Heart left ventricle (tissue), 13 donors: ENCODE measurements around the gene LYRM7.
"Not testable (repeated sequence)": the region's sequence is repeated elsewhere in the genome, so short reads cannot be mapped to it uniquely, and the experiment has no call there.

Source experiments
- POLR2A ChIP-seq, 2 donors: fragments of 450-650 bp; IDR thresholded peaks; one replicate each; pipeline ENCODE4 v1.6.1; 2017; ENCODE audit warnings: antibody characterized with exemption in 2 of 2, mild to moderate bottlenecking in 2 of 2, moderate library complexity in 2 of 2
- TF ChIP-seq, protein P1 (sequence below), 12 donors: fragments of 200-600 bp; sonication (generic) in 4 of 12; IDR thresholded peaks; one replicate each; pipeline versions ENCODE4 v1.5.0 to v1.8.0; 2018 to 2022; ENCODE audit warnings: antibody characterized with exemption in 12 of 12, mild to moderate bottlenecking in 5 of 12
- donor health status: ischemic (EF 13 %, LVEDD 7.1; RV severe dilation, severe dysfunction).
- donor health status: DM: no; HTN: yes; CAD: no.
- donor health status: DM: no; HTN: no; CAD: no.
- donor health status: ischemic (EF 25% LVEDD 6.9; RV normal size, moderate dysfunction).
- donor health status: ischemic (EF 25% LVEDD 5.7; RV mildly dilated, moderate dysfunction).
- donor health status: ischemic (EF 35%, LVEDD 5.7; RV mildly dilated, moderate dysfunction).
- donor health status: nonischemic (EF 11% LVEDD 7.7; RV severe dilation, severe dysfunction).
- donor health status: DM: yes; HTN: yes; CAD: no.
- donor health status: PGD.
- donor health status: ischemic (EF 29% LVEDD 5.4; RV normal size, mild dysfunction).
- donor health status: nonischemic (EF 23%, LVEDD 6.1; RV moderate dilation, normal function).

DNA sequence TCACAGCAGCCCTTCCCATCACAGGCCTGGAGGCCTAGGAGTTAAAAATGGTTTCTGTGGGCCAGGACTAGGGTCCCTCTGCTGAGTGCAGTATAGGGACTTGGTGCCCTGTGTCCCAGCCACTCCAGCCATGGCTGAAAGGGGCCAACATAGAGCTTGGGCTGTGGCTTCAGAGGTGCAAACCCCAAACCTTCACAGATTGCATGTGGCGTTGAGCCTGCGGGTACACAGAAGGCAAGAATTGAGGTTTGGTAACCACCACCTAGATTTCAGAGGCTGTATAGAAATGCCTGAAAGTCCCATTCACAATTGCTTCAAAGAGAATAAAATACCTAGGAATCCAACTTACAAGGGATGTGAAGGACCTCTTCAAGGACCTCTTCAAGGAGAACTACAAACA, 43.5 kb upstream of the LYRM7 start:
- TF ChIP-seq, protein P1, sequence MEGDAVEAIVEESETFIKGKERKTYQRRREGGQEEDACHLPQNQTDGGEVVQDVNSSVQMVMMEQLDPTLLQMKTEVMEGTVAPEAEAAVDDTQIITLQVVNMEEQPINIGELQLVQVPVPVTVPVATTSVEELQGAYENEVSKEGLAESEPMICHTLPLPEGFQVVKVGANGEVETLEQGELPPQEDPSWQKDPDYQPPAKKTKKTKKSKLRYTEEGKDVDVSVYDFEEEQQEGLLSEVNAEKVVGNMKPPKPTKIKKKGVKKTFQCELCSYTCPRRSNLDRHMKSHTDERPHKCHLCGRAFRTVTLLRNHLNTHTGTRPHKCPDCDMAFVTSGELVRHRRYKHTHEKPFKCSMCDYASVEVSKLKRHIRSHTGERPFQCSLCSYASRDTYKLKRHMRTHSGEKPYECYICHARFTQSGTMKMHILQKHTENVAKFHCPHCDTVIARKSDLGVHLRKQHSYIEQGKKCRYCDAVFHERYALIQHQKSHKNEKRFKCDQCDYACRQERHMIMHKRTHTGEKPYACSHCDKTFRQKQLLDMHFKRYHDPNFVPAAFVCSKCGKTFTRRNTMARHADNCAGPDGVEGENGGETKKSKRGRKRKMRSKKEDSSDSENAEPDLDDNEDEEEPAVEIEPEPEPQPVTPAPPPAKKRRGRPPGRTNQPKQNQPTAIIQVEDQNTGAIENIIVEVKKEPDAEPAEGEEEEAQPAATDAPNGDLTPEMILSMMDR (IDR thresholded peaks at IDR 0.05) = not testable (repeated sequence)
- not testable (repeated sequence) for TF ChIP-seq POLR2A (IDR thresholded peaks at IDR 0.05)
